Nephron progenitor cell (in vitro differentiated cells): ENCODE data around the gene KRTAP10-2.
A peak's percentile ranks its signal among the peaks of the same experiment; 100 is the strongest.

ENCODE experiments used
- DNase-seq: peaks from one replicate; pipeline ENCODE4 v3.0.0; 2021
- H3K27ac Mint-ChIP-seq: 2 replicates; pipeline ENCODE4 v1.8.0; 2021; ENCODE audit warnings: mild to moderate bottlenecking, moderate library complexity, mixed read lengths
- H3K27me3 Mint-ChIP-seq: 2 replicates; pipeline ENCODE4 v1.8.0; 2021; ENCODE audit warnings: mild to moderate bottlenecking, low read depth, mixed read lengths; ENCODE audit not compliant: poor library complexity
- H3K36me3 Mint-ChIP-seq: 2 replicates; pipeline ENCODE4 v1.8.0; 2021; ENCODE audit warnings: low read depth, mixed read lengths
- H3K4me1 Mint-ChIP-seq: 2 replicates; pipeline ENCODE4 v1.8.0; 2021; ENCODE audit warnings: mixed read lengths
- H3K4me3 Mint-ChIP-seq: 2 replicates; pipeline ENCODE4 v1.8.0; 2021; ENCODE audit warnings: mild to moderate bottlenecking, moderate library complexity, mixed read lengths
- H3K9me3 Mint-ChIP-seq: 2 replicates; pipeline ENCODE4 v1.8.0; 2021; ENCODE audit warnings: mild to moderate bottlenecking, moderate library complexity, mixed read lengths
- CTCF ChIP-seq: fragments of 200-600 bp; sonication (generic); IDR thresholded peaks from 2 replicates; pipeline ENCODE4 v1.5.0; 2021; ENCODE audit warnings: antibody characterized with exemption

Gene KRTAP10-2

DNA sequence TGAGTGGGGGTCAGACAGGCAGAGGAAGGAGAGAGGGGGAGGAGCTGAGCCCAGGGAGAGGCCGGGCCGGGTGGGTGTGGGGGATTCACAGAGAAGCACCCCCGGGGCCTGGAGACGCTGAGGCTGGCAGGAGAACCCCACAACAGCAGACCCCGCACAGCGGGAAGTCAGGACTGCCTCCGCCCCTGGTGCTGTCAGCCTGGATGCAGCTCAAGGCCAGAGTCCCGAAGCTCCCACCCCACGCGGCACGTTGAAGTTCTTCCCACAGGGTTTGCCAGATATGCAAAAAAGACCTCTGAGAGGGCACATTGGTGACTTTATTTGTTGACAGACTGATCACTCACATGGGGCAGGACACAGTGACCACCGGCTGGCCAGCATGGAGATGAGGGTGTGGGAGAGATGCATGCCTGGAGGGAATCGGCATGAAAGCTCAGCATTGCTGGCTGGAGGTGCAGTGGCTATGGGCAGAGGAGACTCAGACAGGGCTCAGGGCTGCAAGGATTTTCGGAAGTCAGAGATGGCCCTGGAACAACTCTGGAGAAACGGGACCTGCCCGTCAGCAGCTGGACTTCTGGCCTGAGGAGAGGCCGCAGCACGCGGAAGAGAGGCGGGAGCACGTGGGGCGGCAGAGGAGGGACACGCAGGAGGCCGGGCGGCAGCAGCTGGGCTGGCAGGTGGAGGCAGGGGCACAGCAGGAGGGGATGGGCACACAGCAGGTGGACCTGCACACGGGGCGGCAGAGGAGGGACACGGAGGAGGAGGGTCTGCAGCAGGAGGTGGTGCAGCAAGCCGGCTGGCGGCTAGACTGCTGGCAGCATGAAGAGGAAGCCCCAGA, 6.4 kb upstream of the KRTAP10-2 start:
- DNase-seq: no peak
- Mint-ChIP-seq H3K4me1 (peaks cover 22% of the 10 kb centered on the region), H3K4me3 (no peak overlapping the region), H3K27me3 (peaks cover 15% of the 10 kb centered on the region), H3K36me3 (no peaks in the 10 kb centered on the region), H3K9me3 (peaks cover 31% of the 10 kb centered on the region), H3K27ac (no peak overlapping the region)
- no peak for TF ChIP-seq CTCF

DNA sequence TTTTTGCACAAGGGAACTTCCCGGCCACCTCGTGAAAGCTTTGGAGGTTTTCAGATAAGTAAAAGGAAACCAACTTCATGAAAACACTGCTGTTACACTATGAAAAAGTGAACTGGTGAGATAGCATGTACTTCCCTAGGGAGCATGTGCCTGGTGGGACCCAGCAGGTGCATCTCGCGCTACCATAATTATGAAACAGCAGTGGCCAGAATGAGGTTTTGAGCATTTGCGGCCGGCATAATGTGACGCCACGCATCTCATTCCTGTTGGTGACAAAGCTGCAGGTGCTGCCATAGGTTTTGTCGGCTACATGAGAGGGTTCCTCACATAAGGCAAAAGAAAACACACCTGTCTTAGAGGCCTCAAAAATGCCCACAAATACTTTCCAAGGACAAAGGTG, 5.6 kb upstream of the KRTAP10-2 start:
- Mint-ChIP-seq H3K9me3 (peaks cover 25% of the 10 kb centered on the region), H3K4me3 (peak overlapping the region; percentile 20), H3K36me3 (no peaks in the 10 kb centered on the region), H3K27ac (no peak overlapping the region), H3K4me1 (peaks cover 26% of the 10 kb centered on the region), H3K27me3 (peaks cover 8% of the 10 kb centered on the region)
- DNase-seq: no peak
- TF ChIP-seq CTCF: no peak

GRCh38 chr21:44555200-44555875, 4.0 kb upstream of the KRTAP10-2 start:
- peaks cover 5% of the 10 kb centered on the region for H3K27me3 Mint-ChIP-seq
- no peak overlapping the region for H3K4me3 Mint-ChIP-seq
- peaks cover 41% of the 10 kb centered on the region for H3K4me1 Mint-ChIP-seq
- H3K9me3 Mint-ChIP-seq: peaks cover 11% of the 10 kb centered on the region
- H3K36me3 Mint-ChIP-seq: no peaks in the 10 kb centered on the region
- H3K27ac Mint-ChIP-seq: peak overlapping the region; percentile 37
- no peak for DNase-seq
- TF ChIP-seq CTCF: no peak

- Mint-ChIP-seq H3K36me3 (peaks cover under 1% of the 10 kb centered on the region), H3K27me3 (peaks cover 3% of the 10 kb centered on the region)
These were observed 1.4 kb upstream of the KRTAP10-2 start for GRCh38 chr21:44552681-44553080.

DNA sequence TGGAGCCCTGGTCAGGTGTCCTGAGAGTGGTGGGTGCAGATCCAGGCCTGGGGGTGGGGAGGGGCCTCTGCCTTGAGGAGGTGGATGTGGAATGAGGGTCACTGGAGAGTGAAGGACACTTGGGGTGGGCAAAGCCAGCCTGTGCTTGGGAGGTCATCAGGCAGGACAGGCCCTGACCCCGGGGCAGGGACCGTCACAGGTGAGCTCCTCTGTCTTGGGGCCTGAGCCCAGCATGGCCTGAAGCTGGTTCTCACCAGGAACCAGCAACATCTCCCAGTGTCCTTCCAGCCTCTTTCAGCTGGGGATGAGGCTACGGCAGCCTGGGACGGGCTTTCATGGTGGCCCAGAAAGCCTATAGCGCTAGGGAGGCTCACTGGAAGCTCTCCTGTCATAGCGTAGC, 831 bp upstream of the KRTAP10-2 start:
- DNase-seq: no peak
- Mint-ChIP-seq H3K4me3 (no peak overlapping the region), H3K27me3 (peaks cover 3% of the 10 kb centered on the region), H3K36me3 (peaks cover 6% of the 10 kb centered on the region), H3K4me1 (peaks cover 47% of the 10 kb centered on the region), H3K27ac (no peak overlapping the region), H3K9me3 (peaks cover 7% of the 10 kb centered on the region)
- no peak for TF ChIP-seq CTCF

More at GRCh38 chr21:44552681-44553080, 1.4 kb upstream of the KRTAP10-2 start:
- TF ChIP-seq CTCF: no peak
- H3K4me1 Mint-ChIP-seq: peaks cover 51% of the 10 kb centered on the region
- H3K4me3 Mint-ChIP-seq: no peak overlapping the region
- DNase-seq: no peak
- H3K27ac Mint-ChIP-seq: no peak overlapping the region
- peaks cover 2% of the 10 kb centered on the region for H3K9me3 Mint-ChIP-seq
